CD4-positive, alpha-beta T cell (primary cell): ENCODE results near the gene RNF150. TPM values are rescaled to one million over a fixed set of nuclear protein-coding genes. Genes with fewer than 3 reads are reported as not detected.

ENCODE experiments used
- ATAC-seq: fragments of 200-7000 bp; cut with Tn5 transposase; one replicate; pipeline ENCODE4 v1.10.0; 2022; ENCODE audit warnings: mild to moderate bottlenecking; ENCODE audit not compliant: poor library complexity
- CTCF ChIA-PET: fragments of 350-600 bp; sonication (Branson Sonifier 250); formaldehyde crosslinking; loops from one replicate; lab custom pipeline; 2021; ENCODE audit warnings: antibody characterized with exemption, inconsistent platforms; lab: Charles Lee
- POLR2A ChIA-PET: fragments of 350-600 bp; sonication (Branson Sonifier 250); formaldehyde crosslinking; loops from one replicate; lab custom pipeline; 2021; ENCODE audit warnings: antibody characterized with exemption, inconsistent platforms; lab: Charles Lee
- DNase-seq, 14 experiments: peaks; one replicate each; pipeline ENCODE4 v3.0.0-alpha.2; 2013 to 2020; ENCODE audit warnings: mixed read lengths in 2 of 14
- H3K27ac ChIP-seq, 2 donors: one replicate each; pipeline versions ENCODE4 v1.5.1 to v1.7.0; 2013; ENCODE audit warnings: low read length in 2 of 2, low read depth in 1 of 2, mild to moderate bottlenecking in 1 of 2
- H3K27me3 ChIP-seq, 2 experiments: 1 replicate in 1 of 2; 2 replicates in 1 of 2; pipeline versions ENCODE4 v1.6.1 to v1.7.0; 2013; ENCODE audit warnings: low read length in 2 of 2, control low read depth in 1 of 2, mild to moderate bottlenecking in 1 of 2, moderate library complexity in 1 of 2; ENCODE audit not compliant: insufficient read depth in 2 of 2, control insufficient read depth in 1 of 2
- H3K36me3 ChIP-seq: one replicate; pipeline ENCODE4 v1.6.1; 2013; ENCODE audit warnings: low read length, control low read depth; ENCODE audit not compliant: insufficient read depth
- H3K4me1 ChIP-seq: one replicate; pipeline ENCODE4 v1.6.1; 2013; ENCODE audit warnings: low read length, control low read depth; ENCODE audit not compliant: insufficient read depth
- H3K4me3 ChIP-seq: one replicate; pipeline ENCODE4 v1.5.1; 2013; ENCODE audit warnings: mild to moderate bottlenecking, low read length, moderate library complexity
- H3K9me3 ChIP-seq, 2 experiments: 1 replicate in 1 of 2; 2 replicates in 1 of 2; pipeline versions ENCODE4 v1.6.1 to v1.7.0; 2013; ENCODE audit warnings: low read length in 2 of 2, mild to moderate bottlenecking in 2 of 2, control low read depth in 1 of 2, moderate library complexity in 1 of 2; ENCODE audit not compliant: control insufficient read depth in 1 of 2, insufficient read depth in 1 of 2
- H3K27ac Mint-ChIP-seq: one replicate; pipeline ENCODE4 v1.8.0; 2020; ENCODE audit warnings: mixed read lengths
- H3K27me3 Mint-ChIP-seq: one replicate; pipeline ENCODE4 v1.8.0; 2021; ENCODE audit warnings: mixed read lengths
- H3K36me3 Mint-ChIP-seq: one replicate; pipeline ENCODE4 v1.8.0; 2021; ENCODE audit warnings: low read depth, mixed read lengths
- H3K4me1 Mint-ChIP-seq: one replicate; pipeline ENCODE4 v1.8.0; 2021; ENCODE audit warnings: low read depth, mixed read lengths
- H3K4me3 Mint-ChIP-seq: one replicate; pipeline ENCODE4 v1.8.0; 2020; ENCODE audit warnings: mild to moderate bottlenecking, mixed read lengths
- H3K9me3 Mint-ChIP-seq: one replicate; pipeline ENCODE4 v1.8.0; 2020; ENCODE audit warnings: mixed read lengths
- intact Hi-C, 2 experiments: fragments of 100-400 bp; cut with DNase I in 1 of 2; cut with micrococcal nuclease in 1 of 2; formaldehyde crosslinking; loops; one replicate each; pipeline versions ENCODE4 v1.15.1 to v1.9.0; 2023 to 2025; cut with DNase I, micrococcal nuclease
- total RNA-seq, 174 experiments: library from RNA in 2 of 174; stranded (reverse) in 2 of 174; gene quantifications; one replicate each; pipeline ENCODE4 v1.2.3 and lab custom pipeline; 2021 to 2026
- TF ChIP-seq, protein P1 (sequence below): fragments of 200-600 bp; IDR thresholded peaks from one replicate; pipeline ENCODE4 v1.8.0; 2022; ENCODE audit warnings: antibody characterized with exemption, mild to moderate bottlenecking

RNF150 gene
- total RNA-seq, 2 experiments from 2014 or later: not detected

DNA sequence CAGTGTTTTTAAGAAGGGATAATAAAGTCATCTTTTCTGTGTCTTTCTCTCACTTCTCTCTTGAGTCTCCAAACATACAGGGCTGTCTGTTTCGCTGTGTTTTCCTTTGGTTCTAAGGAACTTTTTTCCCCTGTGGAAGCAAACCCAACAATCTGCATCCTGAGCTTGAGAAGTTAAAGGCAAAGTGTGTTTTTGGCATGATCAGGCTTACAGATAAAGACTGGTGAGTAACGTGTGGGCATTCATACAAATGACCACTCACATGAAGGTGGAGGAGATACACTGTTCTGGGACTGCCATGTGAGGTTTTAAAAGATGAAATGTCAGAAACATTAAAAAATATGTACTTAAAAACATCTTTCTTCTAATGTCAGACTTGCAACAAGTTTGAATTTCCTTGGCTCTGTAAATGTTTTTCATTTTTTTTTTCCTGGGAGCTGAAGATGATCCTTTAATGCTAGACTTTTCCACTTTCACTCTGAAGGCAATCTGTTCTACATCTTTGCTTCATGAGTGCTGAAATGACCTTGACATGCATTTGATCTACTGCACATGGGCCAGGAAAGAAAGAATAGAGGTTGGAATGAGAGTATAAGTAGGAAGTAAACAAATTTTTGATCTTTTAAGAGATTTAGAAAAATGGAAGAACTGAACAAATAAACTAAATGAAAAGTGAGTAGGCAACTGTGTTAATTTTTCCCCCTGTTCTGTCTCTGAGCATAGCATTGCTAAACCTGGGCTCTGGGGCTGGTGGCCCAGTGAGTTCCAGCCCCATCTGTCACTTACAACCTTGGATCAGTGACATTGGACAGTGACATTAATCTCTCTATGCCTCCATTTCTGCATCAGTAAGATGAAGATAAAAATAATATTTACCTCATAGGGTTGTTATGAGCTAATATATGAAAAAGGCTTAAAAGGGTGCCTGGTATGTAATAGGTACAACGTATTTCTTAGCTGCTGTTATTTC, 226.0 kb downstream of the RNF150 start:
- Mint-ChIP-seq H3K4me1 (no peaks in the 10 kb centered on the region), H3K9me3 (no peaks in the 10 kb centered on the region), H3K36me3 (no peaks in the 10 kb centered on the region), H3K4me3 (no peak overlapping the region), H3K27me3 (no peaks in the 10 kb centered on the region), H3K27ac (no peak overlapping the region)
- ATAC-seq (no peak), DNase-seq (no peak)
- no peak overlapping the region for H3K4me3 ChIP-seq
- no peaks in the 10 kb centered on the region for H3K36me3 ChIP-seq
- no peaks in the 10 kb centered on the region for H3K27me3 ChIP-seq
- POLR2A ChIA-PET: no interaction called here
- TF ChIP-seq, protein P1, sequence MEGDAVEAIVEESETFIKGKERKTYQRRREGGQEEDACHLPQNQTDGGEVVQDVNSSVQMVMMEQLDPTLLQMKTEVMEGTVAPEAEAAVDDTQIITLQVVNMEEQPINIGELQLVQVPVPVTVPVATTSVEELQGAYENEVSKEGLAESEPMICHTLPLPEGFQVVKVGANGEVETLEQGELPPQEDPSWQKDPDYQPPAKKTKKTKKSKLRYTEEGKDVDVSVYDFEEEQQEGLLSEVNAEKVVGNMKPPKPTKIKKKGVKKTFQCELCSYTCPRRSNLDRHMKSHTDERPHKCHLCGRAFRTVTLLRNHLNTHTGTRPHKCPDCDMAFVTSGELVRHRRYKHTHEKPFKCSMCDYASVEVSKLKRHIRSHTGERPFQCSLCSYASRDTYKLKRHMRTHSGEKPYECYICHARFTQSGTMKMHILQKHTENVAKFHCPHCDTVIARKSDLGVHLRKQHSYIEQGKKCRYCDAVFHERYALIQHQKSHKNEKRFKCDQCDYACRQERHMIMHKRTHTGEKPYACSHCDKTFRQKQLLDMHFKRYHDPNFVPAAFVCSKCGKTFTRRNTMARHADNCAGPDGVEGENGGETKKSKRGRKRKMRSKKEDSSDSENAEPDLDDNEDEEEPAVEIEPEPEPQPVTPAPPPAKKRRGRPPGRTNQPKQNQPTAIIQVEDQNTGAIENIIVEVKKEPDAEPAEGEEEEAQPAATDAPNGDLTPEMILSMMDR: no peak
- intact Hi-C loops: no loop called here
- H3K4me1 ChIP-seq: no peaks in the 10 kb centered on the region
- CTCF ChIA-PET: no interaction called here
- H3K9me3 ChIP-seq: no peaks in the 10 kb centered on the region
- no peak overlapping the region for H3K27ac ChIP-seq

DNA sequence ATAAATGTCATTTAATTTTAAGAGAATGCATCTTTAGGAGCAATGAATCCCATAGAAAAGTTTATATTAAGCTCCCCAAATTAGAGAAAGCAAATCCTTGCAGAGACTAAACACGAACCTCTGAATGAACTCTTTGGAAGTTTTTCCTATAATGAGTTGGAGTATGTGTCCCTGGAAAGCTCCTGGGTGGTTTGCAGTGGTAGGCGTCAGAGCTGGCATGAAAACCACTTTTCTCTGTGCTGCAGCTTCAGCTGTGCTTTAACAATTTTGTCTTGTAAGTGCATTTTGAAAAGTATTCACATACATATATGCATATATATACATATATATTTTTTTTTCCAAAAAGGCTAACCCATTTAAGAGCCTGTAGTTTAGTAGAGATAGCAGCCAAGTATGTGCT, 228.4 kb downstream of the RNF150 start:
- H3K4me3 ChIP-seq: no peak overlapping the region
- no peaks in the 10 kb centered on the region for H3K9me3 ChIP-seq
- H3K9me3 Mint-ChIP-seq: no peaks in the 10 kb centered on the region
- H3K4me1 ChIP-seq: no peaks in the 10 kb centered on the region
- H3K36me3 Mint-ChIP-seq: no peaks in the 10 kb centered on the region
- ATAC-seq: no peak
- no peak overlapping the region for H3K27ac Mint-ChIP-seq
- no peaks in the 10 kb centered on the region for H3K4me1 Mint-ChIP-seq
- H3K4me3 Mint-ChIP-seq: no peak overlapping the region
- TF ChIP-seq, protein P1: no peak
- H3K27me3 ChIP-seq: no peaks in the 10 kb centered on the region
- DNase-seq: no peak
- ChIA-PET POLR2A (no interaction called here), CTCF (no interaction called here)
- H3K27ac ChIP-seq: no peak overlapping the region
- intact Hi-C loops: no loop called here
- H3K36me3 ChIP-seq: no peaks in the 10 kb centered on the region
- no peaks in the 10 kb centered on the region for H3K27me3 Mint-ChIP-seq

DNA sequence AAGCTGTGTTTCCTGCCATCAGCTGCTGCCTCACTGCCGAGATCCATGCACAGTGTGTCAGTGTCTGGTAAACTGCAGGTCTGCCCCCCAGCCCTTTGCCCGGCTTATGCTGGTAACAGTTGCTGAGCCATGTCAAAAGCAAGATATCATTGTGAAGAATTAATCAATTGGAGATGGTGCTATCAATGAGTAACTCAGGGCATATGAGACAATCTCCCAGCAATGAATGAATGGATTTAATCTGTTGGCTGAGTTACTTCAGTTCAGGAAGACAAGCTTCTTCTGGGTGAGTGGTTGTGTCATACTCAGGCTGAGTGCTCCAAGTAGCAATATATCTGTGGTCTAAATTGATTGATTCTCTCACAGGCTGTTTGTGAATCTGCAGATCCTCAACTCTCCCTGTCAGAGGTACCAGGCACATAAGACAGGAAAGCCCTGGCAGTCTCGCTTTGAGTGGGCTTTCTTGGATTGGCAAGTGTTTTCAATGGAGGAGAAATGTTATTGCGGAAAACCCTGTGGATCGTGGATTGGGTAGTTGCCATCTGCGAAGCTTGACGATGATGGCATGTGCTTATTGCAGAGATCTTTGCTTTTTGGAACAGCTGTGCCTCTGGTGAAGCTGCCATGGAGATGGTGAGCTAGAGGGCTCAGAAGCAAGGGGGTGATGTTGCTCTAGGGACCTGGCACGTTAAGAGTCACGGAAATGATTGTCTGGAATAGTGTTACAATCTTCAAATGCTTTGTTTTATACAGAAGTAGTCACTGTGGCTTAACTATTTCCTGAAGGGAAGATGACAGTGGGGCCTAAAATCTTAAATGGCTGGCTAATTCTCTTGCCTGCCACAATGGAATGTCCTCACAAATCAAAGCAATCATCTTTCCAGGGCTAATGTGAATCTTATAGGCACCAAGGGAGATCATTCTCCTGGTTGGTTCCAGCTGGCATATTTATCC, 229.5 kb downstream of the RNF150 start:
- Histone ChIP-seq H3K27ac (no peak overlapping the region), H3K4me1 (no peaks in the 10 kb centered on the region), H3K36me3 (no peaks in the 10 kb centered on the region), H3K9me3 (no peaks in the 10 kb centered on the region), H3K4me3 (no peak overlapping the region), H3K27me3 (no peaks in the 10 kb centered on the region)
- no peak for DNase-seq
- Mint-ChIP-seq H3K27ac (no peak overlapping the region), H3K27me3 (no peaks in the 10 kb centered on the region), H3K4me3 (no peak overlapping the region), H3K9me3 (no peaks in the 10 kb centered on the region), H3K4me1 (no peaks in the 10 kb centered on the region), H3K36me3 (no peaks in the 10 kb centered on the region)
- ChIA-PET CTCF (no interaction called here), POLR2A (no interaction called here)
- ATAC-seq: no peak
- TF ChIP-seq, protein P1: no peak
- intact Hi-C loops: no loop called here
